WI38 (cell line): Measurements from ENCODE around the gene GSTA5.
"Not testable (repeated sequence)": the region's sequence is repeated elsewhere in the genome, so short reads cannot be mapped to it uniquely, and the experiment has no call there.

Experiments
- H3K4me3 ChIP-seq: 2 replicates; pipeline ENCODE4 v1.5.1; 2011; ENCODE audit warnings: low read depth, mild to moderate bottlenecking, control low read depth, low read length
- CTCF ChIP-seq: IDR thresholded peaks from 2 replicates; pipeline ENCODE4 v1.5.1; 2012; ENCODE audit warnings: low read depth, mild to moderate bottlenecking, control low read depth, low read length

Gene GSTA5

GRCh38 chr6:52802806-52803205 is 37.8 kb downstream of the GSTA5 start:
- no peak for TF ChIP-seq CTCF
- no peak overlapping the region for H3K4me3 ChIP-seq

- H3K4me3 ChIP-seq: no peak overlapping the region
- TF ChIP-seq CTCF: no peak
Measured at GRCh38 chr6:52801188-52801841, 39.3 kb downstream of the GSTA5 start.

- H3K4me3 ChIP-seq: not testable (repeated sequence)
Measured at GRCh38 chr6:52799272-52799671, 41.3 kb downstream of the GSTA5 start.

- H3K4me3 ChIP-seq: not testable (repeated sequence)
Measured at GRCh38 chr6:52794366-52794765, 46.2 kb downstream of the GSTA5 start.

- no peak overlapping the region for H3K4me3 ChIP-seq
- no peak for TF ChIP-seq CTCF
Measured at GRCh38 chr6:52790861-52791260, 49.8 kb downstream of the GSTA5 start.

GRCh38 chr6:52789658-52790057 is 51.0 kb downstream of the GSTA5 start:
- H3K4me3 ChIP-seq: not testable (repeated sequence)

GRCh38 chr6:52788478-52788877 is 52.1 kb downstream of the GSTA5 start:
- TF ChIP-seq CTCF: no peak
- no peak overlapping the region for H3K4me3 ChIP-seq

- TF ChIP-seq CTCF: no peak
- H3K4me3 ChIP-seq: no peak overlapping the region
Measured at GRCh38 chr6:52787917-52788316, 52.7 kb downstream of the GSTA5 start.

GRCh38 chr6:52786249-52786956 is 54.2 kb downstream of the GSTA5 start:
- H3K4me3 ChIP-seq: no peak overlapping the region
- TF ChIP-seq CTCF: no peak

GRCh38 chr6:52782696-52783274 is 57.8 kb downstream of the GSTA5 start:
- not testable (repeated sequence) for H3K4me3 ChIP-seq

GRCh38 chr6:52782209-52782608 is 58.4 kb downstream of the GSTA5 start:
- H3K4me3 ChIP-seq: not testable (repeated sequence)
